HL-60 (cell line): ENCODE data around the gene MS4A2.
A peak's percentile ranks its signal among the peaks of the same experiment; 100 is the strongest.

Experiments used
- DNase-seq, 2 experiments: peaks; one replicate each; pipeline ENCODE4 v3.0.0-alpha.2; 2010 to 2020; ENCODE audit warnings: low read depth in 1 of 2, low spot score in 1 of 2
- H3K27ac ChIP-seq: fragments of 250-450 bp; sonication (Bioruptor Pico); replicated peaks from 2 replicates; pipeline ENCODE4 v1.5.1; 2020; ENCODE audit warnings: mild to moderate bottlenecking, moderate library complexity
- H3K27me3 ChIP-seq: fragments of 250-450 bp; sonication (Bioruptor Pico); 2 replicates; pipeline ENCODE4 v1.5.1; 2021; ENCODE audit warnings: mild to moderate bottlenecking, moderate library complexity; ENCODE audit not compliant: insufficient read depth, poor library complexity, severe bottlenecking
- H3K4me3 ChIP-seq: replicated peaks from 2 replicates; pipeline ENCODE4 v1.5.1; 2011; ENCODE audit warnings: mild to moderate bottlenecking, control low read depth, low read length; ENCODE audit not compliant: insufficient read depth
- CTCF ChIP-seq: IDR thresholded peaks from one replicate; pipeline ENCODE4 v1.5.1; 2011; ENCODE audit warnings: low read length, control low read depth, inconsistent platforms; ENCODE audit not compliant: insufficient read depth
- GABPA ChIP-seq: IDR thresholded peaks from 2 replicates; pipeline ENCODE4 v1.6.1; 2012; ENCODE audit warnings: low read depth
- POLR2AphosphoS5 ChIP-seq: IDR thresholded peaks from 2 replicates; pipeline ENCODE4 v1.6.1; 2012; ENCODE audit warnings: low read depth
- REST ChIP-seq: IDR thresholded peaks from 2 replicates; pipeline ENCODE4 v1.6.1; 2012; ENCODE audit warnings: low read depth; ENCODE audit not compliant: insufficient replicate concordance
- SPI1 ChIP-seq: IDR thresholded peaks from 2 replicates; pipeline ENCODE4 v1.6.1; 2012; ENCODE audit warnings: low read depth, mild to moderate bottlenecking, borderline replicate concordance

Gene MS4A2

GRCh38 chr11:60059052-60059451 is 29.4 kb upstream of the MS4A2 start:
- Histone ChIP-seq H3K4me3 (peak overlapping the region; percentile 60), H3K27ac (peak overlapping the region; percentile 95), H3K27me3 (no peaks in the 10 kb centered on the region)
- no peak for TF ChIP-seq SPI1
- TF ChIP-seq POLR2AphosphoS5: no peak
- no peak for TF ChIP-seq REST
- no peak for TF ChIP-seq GABPA
- no peak for TF ChIP-seq CTCF
- no peak for DNase-seq

- DNase-seq: no peak
- no peaks in the 10 kb centered on the region for H3K27me3 ChIP-seq
- TF ChIP-seq CTCF (no peak), POLR2AphosphoS5 (no peak), SPI1 (no peak), GABPA (no peak), REST (no peak)
Measured at GRCh38 chr11:60059521-60060240, 28.8 kb upstream of the MS4A2 start.

GRCh38 chr11:60064111-60064510 is 24.4 kb upstream of the MS4A2 start:
- no peak overlapping the region for H3K4me3 ChIP-seq
- no peaks in the 10 kb centered on the region for H3K27me3 ChIP-seq
- H3K27ac ChIP-seq: peak overlapping the region; percentile 50
- TF ChIP-seq REST (no peak), SPI1 (peak; percentile 100), GABPA (no peak), CTCF (no peak), POLR2AphosphoS5 (no peak)
- DNase-seq: peak in 1 of 2 experiments; percentile 45

More at GRCh38 chr11:60059521-60060240, 28.8 kb upstream of the MS4A2 start:
- H3K4me3 ChIP-seq: peak overlapping the region; percentile 60
- peak overlapping the region; percentile 95 for H3K27ac ChIP-seq
